SU-DHL-6 (cell line): ENCODE measurements around the gene CUTC.

Experiments
- EZH2phosphoT487 ChIP-seq: fragments of 200-600 bp; sonication (generic), shearing (Covaris generic); conservative IDR thresholded peaks from 2 replicates; pipeline ENCODE4 v1.6.1; 2018; ENCODE audit warnings: mild to moderate bottlenecking, antibody characterized with exemption, low read length, moderate library complexity, mixed read lengths
- TF ChIP-seq, protein P1 (sequence below): fragments of 200-600 bp; sonication (generic); IDR thresholded peaks from one replicate; pipeline ENCODE4 v1.5.1; 2017; ENCODE audit warnings: antibody characterized with exemption, mild to moderate bottlenecking, low read length, moderate library complexity; ENCODE audit not compliant: insufficient read depth, poor library complexity, severe bottlenecking

DNA sequence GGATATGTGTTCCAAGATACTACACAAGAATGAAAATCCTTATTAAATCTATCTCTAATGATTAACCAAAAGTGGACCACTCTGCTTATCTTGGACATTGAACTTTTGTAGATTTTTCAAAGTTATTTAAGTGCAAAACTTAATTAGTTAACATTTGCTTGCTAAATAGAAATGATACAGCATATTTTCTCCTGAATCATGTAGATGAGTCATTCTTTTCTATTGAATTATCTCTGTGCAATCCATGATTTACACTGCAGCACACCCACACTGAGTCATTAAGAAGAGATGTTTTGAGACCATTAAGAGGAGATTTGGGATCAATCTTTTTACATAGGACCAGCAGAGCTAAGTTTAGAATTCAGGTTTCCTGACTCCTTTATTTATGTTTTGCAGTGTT, 43.8 kb downstream of the CUTC start:
- TF ChIP-seq, protein P1, sequence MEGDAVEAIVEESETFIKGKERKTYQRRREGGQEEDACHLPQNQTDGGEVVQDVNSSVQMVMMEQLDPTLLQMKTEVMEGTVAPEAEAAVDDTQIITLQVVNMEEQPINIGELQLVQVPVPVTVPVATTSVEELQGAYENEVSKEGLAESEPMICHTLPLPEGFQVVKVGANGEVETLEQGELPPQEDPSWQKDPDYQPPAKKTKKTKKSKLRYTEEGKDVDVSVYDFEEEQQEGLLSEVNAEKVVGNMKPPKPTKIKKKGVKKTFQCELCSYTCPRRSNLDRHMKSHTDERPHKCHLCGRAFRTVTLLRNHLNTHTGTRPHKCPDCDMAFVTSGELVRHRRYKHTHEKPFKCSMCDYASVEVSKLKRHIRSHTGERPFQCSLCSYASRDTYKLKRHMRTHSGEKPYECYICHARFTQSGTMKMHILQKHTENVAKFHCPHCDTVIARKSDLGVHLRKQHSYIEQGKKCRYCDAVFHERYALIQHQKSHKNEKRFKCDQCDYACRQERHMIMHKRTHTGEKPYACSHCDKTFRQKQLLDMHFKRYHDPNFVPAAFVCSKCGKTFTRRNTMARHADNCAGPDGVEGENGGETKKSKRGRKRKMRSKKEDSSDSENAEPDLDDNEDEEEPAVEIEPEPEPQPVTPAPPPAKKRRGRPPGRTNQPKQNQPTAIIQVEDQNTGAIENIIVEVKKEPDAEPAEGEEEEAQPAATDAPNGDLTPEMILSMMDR, result no peak
- no peak for TF ChIP-seq EZH2phosphoT487
